Cardiac fibroblast (primary cell): Measurements from ENCODE around the gene AGAP5.
"Not testable (repeated sequence)": the region's sequence is repeated elsewhere in the genome, so short reads cannot be mapped to it uniquely, and the experiment has no call there.

Experiments used
- DNase-seq, 2 donors: peaks; one replicate each; pipeline versions ENCODE4 v3.0.0 to v3.0.0-alpha.2; 2010; ENCODE audit warnings: low read depth in 2 of 2
- H3K4me3 ChIP-seq, 2 donors: replicated peaks in 1 of 2; 1 replicate in 1 of 2; 2 replicates in 1 of 2; pipeline ENCODE4 v1.5.1; 2011; ENCODE audit warnings: low read depth in 2 of 2, low read length in 2 of 2, mild to moderate bottlenecking in 2 of 2, moderate library complexity in 1 of 2
- TF ChIP-seq, protein P1 (sequence below): IDR thresholded peaks from one replicate; pipeline ENCODE4 v1.5.1; 2011; ENCODE audit warnings: low read depth, mild to moderate bottlenecking, low read length, inconsistent platforms

AGAP5 gene

GRCh38 chr10:73690755-73691154 lies 7.2 kb downstream of the AGAP5 start:
- not testable (repeated sequence) for H3K4me3 ChIP-seq, DNase-seq

- not testable (repeated sequence) for DNase-seq, H3K4me3 ChIP-seq
These were observed 8.3 kb downstream of the AGAP5 start for GRCh38 chr10:73689596-73689995.

DNA sequence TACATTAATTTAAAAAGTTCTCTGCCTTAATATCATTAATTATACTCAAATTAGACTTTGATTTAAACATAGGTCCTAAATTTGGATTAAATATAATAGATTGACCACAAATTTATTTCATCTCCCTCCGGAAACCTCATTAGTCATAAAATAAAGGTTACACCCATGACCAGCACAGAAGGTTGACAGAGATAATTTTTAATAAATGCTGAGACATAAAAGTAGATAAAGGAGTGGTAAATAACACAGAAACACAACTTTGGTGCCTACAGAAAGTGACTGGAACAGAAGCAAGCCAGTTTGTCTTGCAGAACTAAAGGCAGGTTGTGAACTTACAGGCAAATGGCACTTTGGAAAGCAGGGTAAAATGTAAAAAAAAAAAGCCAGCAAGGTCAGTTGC lies 10.3 kb downstream of the AGAP5 start:
- not testable (repeated sequence) for DNase-seq, H3K4me3 ChIP-seq

DNA sequence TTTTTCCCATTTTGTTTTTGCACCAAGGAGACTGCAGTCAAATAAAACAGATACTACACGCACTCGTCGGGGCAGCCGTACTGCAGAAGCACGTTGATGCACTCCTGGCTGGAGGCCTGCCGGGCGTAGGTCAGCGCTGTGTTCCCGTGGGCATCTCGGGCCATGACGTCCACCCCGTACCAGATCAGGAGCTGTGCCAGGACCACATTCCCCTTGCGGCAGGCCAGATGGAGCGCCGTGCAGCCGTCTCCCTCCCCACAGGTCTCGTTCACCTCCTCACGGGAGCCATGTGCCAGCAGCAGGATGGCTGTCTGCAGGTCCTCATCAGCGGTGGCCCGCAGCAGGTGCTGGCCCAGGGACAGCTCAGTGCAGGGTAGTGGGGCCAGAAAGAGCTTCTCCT lies 23.4 kb downstream of the AGAP5 start:
- not testable (repeated sequence) for DNase-seq, H3K4me3 ChIP-seq

GRCh38 chr10:73668378-73668777 lies 29.5 kb downstream of the AGAP5 start:
- H3K4me3 ChIP-seq, DNase-seq: not testable (repeated sequence)

- H3K4me3 ChIP-seq: not testable (repeated sequence)
- DNase-seq: peak in 1 of 2 donors; percentile 46
These were observed 31.6 kb downstream of the AGAP5 start for GRCh38 chr10:73666153-73666809.

DNA sequence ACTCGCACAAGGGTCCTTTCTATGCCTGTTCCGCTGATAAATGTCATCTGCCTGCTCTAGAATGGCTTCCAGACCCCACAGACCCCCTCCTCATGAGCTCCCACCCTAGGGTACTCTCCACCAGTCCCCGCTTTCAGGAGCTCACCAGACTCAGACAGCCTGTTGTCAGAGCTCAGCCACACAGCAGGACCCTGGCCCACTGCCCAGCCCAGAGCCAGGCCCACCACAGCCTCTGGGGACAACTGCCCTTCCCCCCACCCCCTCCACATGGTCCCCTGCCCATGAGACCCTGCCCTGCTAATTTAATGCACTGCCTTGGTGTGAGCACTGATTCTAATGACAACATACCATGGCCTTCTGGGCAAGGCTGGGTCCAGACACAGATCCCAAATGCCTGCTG lies 32.3 kb downstream of the AGAP5 start:
- not testable (repeated sequence) for DNase-seq

DNA sequence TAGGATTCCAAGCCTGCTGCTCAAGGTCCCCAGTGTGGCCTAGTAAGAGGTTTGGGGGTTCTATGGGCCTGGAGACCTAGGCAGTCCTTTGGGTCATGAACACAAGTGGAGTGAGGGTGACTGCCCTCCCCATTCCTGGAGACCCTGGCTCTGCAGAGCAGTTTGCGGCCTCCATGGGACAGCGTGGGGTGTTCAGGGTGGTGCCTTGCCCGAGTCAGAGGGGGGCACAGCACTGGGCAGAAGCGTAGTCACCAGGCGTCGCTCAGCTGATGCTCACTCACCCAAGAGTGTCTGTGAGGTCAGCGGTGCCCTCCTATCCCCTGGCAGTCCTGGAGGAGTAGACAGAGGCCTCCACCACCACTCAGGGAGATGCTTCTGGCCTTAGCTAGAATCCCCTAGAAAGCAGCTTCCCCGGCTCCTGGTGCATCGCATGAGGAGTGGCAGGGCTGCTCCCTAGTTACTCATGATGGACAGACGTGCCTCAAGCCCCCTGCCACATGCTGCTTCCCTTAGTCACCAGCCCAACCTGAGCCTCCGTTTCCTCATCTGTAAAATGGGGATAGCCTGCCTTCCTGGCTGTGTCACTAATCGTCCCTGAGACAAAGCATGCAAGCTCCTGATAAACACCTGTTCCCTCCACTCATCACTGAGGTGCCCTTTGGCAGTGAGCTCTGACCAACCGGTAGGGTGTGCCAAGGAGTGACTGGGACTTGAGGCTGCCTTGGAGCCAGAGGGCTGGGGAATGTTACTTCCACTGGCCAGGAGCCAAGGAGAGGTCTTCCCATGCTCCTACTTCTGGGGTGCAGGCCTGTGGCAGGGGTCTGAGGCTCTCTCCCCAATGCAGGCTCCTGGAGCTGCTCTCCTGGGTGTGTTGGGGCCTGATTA lies 33.5 kb downstream of the AGAP5 start:
- DNase-seq, H3K4me3 ChIP-seq: not testable (repeated sequence)

More for the DNA sequence above, 32.3 kb downstream of the AGAP5 start:
- H3K4me3 ChIP-seq: not testable (repeated sequence)

- DNase-seq, H3K4me3 ChIP-seq: not testable (repeated sequence)
These were observed 34.3 kb downstream of the AGAP5 start for GRCh38 chr10:73663621-73664020.

DNA sequence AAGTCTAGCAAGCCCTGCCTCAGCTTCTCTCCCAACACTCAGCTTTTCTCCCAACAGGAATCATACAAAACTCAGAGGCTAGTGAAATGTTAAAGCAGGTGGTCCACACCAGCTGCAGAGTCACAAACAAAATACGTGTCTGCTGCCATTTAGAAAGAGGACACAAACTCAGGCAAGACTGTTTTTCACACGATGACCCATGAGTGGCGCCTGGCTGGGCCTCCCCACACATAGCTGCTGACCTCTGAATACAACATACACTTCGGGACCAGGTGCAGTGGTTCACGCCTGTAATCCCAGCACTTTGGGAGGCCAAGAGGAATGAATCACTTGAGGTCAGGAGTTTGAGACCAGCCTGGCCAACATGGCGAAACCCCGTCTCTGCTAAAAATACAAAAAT lies 35.2 kb downstream of the AGAP5 start:
- not testable (repeated sequence) for DNase-seq, H3K4me3 ChIP-seq

DNA sequence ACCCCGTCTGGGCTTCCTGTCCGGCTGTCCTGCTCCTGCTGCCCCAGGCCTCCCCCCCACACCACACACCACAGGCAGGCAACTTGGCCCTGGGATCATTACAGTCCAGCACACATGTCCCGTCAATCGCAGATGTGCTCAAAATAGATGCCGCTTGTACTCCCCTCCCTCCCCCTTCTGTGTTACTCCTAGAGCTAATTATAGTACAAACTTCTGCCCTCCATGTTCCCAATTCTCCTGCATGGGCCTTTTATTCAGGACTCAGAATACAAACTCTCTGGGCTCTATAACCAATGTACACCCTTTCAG lies 42.0 kb downstream of the AGAP5 start, which contains the start of gene SYNPO2L:
Gene SYNPO2L (minus strand): TSS at position 40 of the 309 bp plus-strand sequence. CDS start 107 bp downstream, outside the sequence.
- no peak within 1 kb of the TSS for H3K4me3 ChIP-seq
- TF ChIP-seq, protein P1, sequence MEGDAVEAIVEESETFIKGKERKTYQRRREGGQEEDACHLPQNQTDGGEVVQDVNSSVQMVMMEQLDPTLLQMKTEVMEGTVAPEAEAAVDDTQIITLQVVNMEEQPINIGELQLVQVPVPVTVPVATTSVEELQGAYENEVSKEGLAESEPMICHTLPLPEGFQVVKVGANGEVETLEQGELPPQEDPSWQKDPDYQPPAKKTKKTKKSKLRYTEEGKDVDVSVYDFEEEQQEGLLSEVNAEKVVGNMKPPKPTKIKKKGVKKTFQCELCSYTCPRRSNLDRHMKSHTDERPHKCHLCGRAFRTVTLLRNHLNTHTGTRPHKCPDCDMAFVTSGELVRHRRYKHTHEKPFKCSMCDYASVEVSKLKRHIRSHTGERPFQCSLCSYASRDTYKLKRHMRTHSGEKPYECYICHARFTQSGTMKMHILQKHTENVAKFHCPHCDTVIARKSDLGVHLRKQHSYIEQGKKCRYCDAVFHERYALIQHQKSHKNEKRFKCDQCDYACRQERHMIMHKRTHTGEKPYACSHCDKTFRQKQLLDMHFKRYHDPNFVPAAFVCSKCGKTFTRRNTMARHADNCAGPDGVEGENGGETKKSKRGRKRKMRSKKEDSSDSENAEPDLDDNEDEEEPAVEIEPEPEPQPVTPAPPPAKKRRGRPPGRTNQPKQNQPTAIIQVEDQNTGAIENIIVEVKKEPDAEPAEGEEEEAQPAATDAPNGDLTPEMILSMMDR: no peak
- DNase-seq: no peak

- H3K4me3 ChIP-seq: no peak overlapping the region
- TF ChIP-seq, protein P1: no peak
- DNase-seq: no peak
These were observed 42.5 kb downstream of the AGAP5 start for GRCh38 chr10:73655257-73655989.
